ENCODE measurements around the gene DNAH14. TPM values are rescaled to one million over a fixed set of nuclear protein-coding genes. Genes with fewer than 3 reads are reported as not detected.

DNAH14 gene
- total and polyA plus RNA-seq, 5 donors: 3.4 to 10.1 (median 8.6) TPM

- no peak overlapping the region for H3K27ac ChIP-seq (ENCODE audit: low read length)
- intact Hi-C loops (cut with DNase I): no loop called here
- H3K27me3 ChIP-seq (ENCODE audit: control insufficient read depth, insufficient read depth): no peaks in the 10 kb centered on the region
- ATAC-seq (no peak), DNase-seq (no peak)
- peaks cover 6% of the 10 kb centered on the region for H3K4me1 ChIP-seq (ENCODE audit: control insufficient read depth, insufficient read depth, low read length)
- H3K4me3 ChIP-seq (ENCODE audit: low read length): peak overlapping the region; percentile 86
- 19% methylated on average over 7 of the region's 7 CpGs for WGBS
- H3K9me3 ChIP-seq (ENCODE audit: control insufficient read depth, low read length): no peaks in the 10 kb centered on the region
These were observed 499.5 kb downstream of the DNAH14 start for GRCh38 chr1:225428881-225429455.

GRCh38 chr1:225430301-225430700 lies 500.8 kb downstream of the DNAH14 start:
- Histone ChIP-seq H3K4me1 (ENCODE audit: control insufficient read depth, insufficient read depth, low read length) (peaks cover 6% of the 10 kb centered on the region), H3K4me3 (ENCODE audit: low read length) (no peak overlapping the region), H3K27me3 (ENCODE audit: control insufficient read depth, insufficient read depth) (no peaks in the 10 kb centered on the region), H3K9me3 (ENCODE audit: control insufficient read depth, low read length) (no peaks in the 10 kb centered on the region), H3K27ac (ENCODE audit: low read length) (no peak overlapping the region)
- 74% methylated on average over 7 of the region's 7 CpGs for WGBS
- intact Hi-C loops (cut with DNase I): no loop called here
- ATAC-seq (no peak), DNase-seq (no peak)

GRCh38 chr1:225431081-225431863 lies 501.8 kb downstream of the DNAH14 start:
- H3K9me3 ChIP-seq (ENCODE audit: control insufficient read depth, low read length): no peaks in the 10 kb centered on the region
- DNase-seq: peak in 1 of 3 donors; percentile 52
- peaks cover 2% of the 10 kb centered on the region for H3K4me1 ChIP-seq (ENCODE audit: control insufficient read depth, insufficient read depth, low read length)
- H3K4me3 ChIP-seq (ENCODE audit: low read length): no peak overlapping the region
- WGBS: 96% methylated on average over 36 of the region's 36 CpGs
- no peak for ATAC-seq
- H3K27ac ChIP-seq (ENCODE audit: low read length): no peak overlapping the region
- intact Hi-C loops (cut with DNase I): no loop called here
- no peaks in the 10 kb centered on the region for H3K27me3 ChIP-seq (ENCODE audit: control insufficient read depth, insufficient read depth)

GRCh38 chr1:225434046-225434445 lies 504.6 kb downstream of the DNAH14 start:
- WGBS: 88% methylated on average over 5 of the region's 5 CpGs
- Histone ChIP-seq H3K4me3 (ENCODE audit: low read length) (no peak overlapping the region), H3K27me3 (ENCODE audit: control insufficient read depth, insufficient read depth) (no peaks in the 10 kb centered on the region), H3K4me1 (ENCODE audit: control insufficient read depth, insufficient read depth, low read length) (no peaks in the 10 kb centered on the region), H3K9me3 (ENCODE audit: control insufficient read depth, low read length) (no peaks in the 10 kb centered on the region), H3K27ac (ENCODE audit: low read length) (no peak overlapping the region)
- ATAC-seq: no peak
- intact Hi-C loops (cut with DNase I): no loop called here
- DNase-seq: no peak

- no peaks in the 10 kb centered on the region for H3K27me3 ChIP-seq (ENCODE audit: control insufficient read depth, insufficient read depth)
- intact Hi-C loops (cut with DNase I): no loop called here
- no peak overlapping the region for H3K27ac ChIP-seq (ENCODE audit: low read length)
- no peak overlapping the region for H3K4me3 ChIP-seq (ENCODE audit: low read length)
- no peaks in the 10 kb centered on the region for H3K9me3 ChIP-seq (ENCODE audit: control insufficient read depth, low read length)
- no peak for ATAC-seq
- WGBS: 76% methylated on average over 6 of the region's 6 CpGs
- no peaks in the 10 kb centered on the region for H3K4me1 ChIP-seq (ENCODE audit: control insufficient read depth, insufficient read depth, low read length)
- no peak for DNase-seq
These were observed 505.6 kb downstream of the DNAH14 start for GRCh38 chr1:225435076-225435475.

- Histone ChIP-seq H3K4me3 (ENCODE audit: low read length) (no peak overlapping the region), H3K9me3 (ENCODE audit: control insufficient read depth, low read length) (no peaks in the 10 kb centered on the region), H3K27ac (ENCODE audit: low read length) (peak overlapping the region; percentile 59), H3K27me3 (ENCODE audit: control insufficient read depth, insufficient read depth) (no peaks in the 10 kb centered on the region), H3K4me1 (ENCODE audit: control insufficient read depth, insufficient read depth, low read length) (no peaks in the 10 kb centered on the region)
- intact Hi-C loops (cut with DNase I): no loop called here
- no peak for DNase-seq
- ATAC-seq: no peak
- 92% methylated on average over 1 of the region's 1 CpG for WGBS
These were observed 506.0 kb downstream of the DNAH14 start for GRCh38 chr1:225435487-225435886.

GRCh38 chr1:225435957-225436392 lies 506.5 kb downstream of the DNAH14 start:
- Histone ChIP-seq H3K27ac (ENCODE audit: low read length) (no peak overlapping the region), H3K9me3 (ENCODE audit: control insufficient read depth, low read length) (no peaks in the 10 kb centered on the region), H3K27me3 (ENCODE audit: control insufficient read depth, insufficient read depth) (no peaks in the 10 kb centered on the region), H3K4me3 (ENCODE audit: low read length) (no peak overlapping the region), H3K4me1 (ENCODE audit: control insufficient read depth, insufficient read depth, low read length) (no peaks in the 10 kb centered on the region)
- 62% methylated on average over 6 of the region's 6 CpGs for WGBS
- intact Hi-C loops (cut with DNase I): no loop called here
- ATAC-seq: peak; percentile 70 to 73
- DNase-seq: no peak

- H3K27ac ChIP-seq (ENCODE audit: low read length): no peak overlapping the region
- no peak for ATAC-seq
- 83% methylated on average over 5 of the region's 5 CpGs for WGBS
These were observed 508.4 kb downstream of the DNAH14 start for GRCh38 chr1:225437710-225438437.

GRCh38 chr1:225440380-225441221 lies 511.1 kb downstream of the DNAH14 start:
- Histone ChIP-seq H3K27me3 (ENCODE audit: control insufficient read depth, insufficient read depth) (no peaks in the 10 kb centered on the region), H3K4me3 (ENCODE audit: low read length) (no peak overlapping the region), H3K27ac (ENCODE audit: low read length) (no peak overlapping the region), H3K9me3 (ENCODE audit: control insufficient read depth, low read length) (no peaks in the 10 kb centered on the region), H3K4me1 (ENCODE audit: control insufficient read depth, insufficient read depth, low read length) (peaks cover 3% of the 10 kb centered on the region)
- ATAC-seq: no peak
- intact Hi-C loops (cut with DNase I): no loop called here
- DNase-seq: no peak
- 87% methylated on average over 4 of the region's 4 CpGs for WGBS

More at GRCh38 chr1:225437710-225438437, 508.4 kb downstream of the DNAH14 start:
- intact Hi-C loops (cut with DNase I): no loop called here
- Histone ChIP-seq H3K27me3 (ENCODE audit: control insufficient read depth, insufficient read depth) (no peaks in the 10 kb centered on the region), H3K4me1 (ENCODE audit: control insufficient read depth, insufficient read depth, low read length) (no peaks in the 10 kb centered on the region), H3K4me3 (ENCODE audit: low read length) (no peak overlapping the region), H3K9me3 (ENCODE audit: control insufficient read depth, low read length) (no peaks in the 10 kb centered on the region)
- peak in 1 of 3 donors; percentile 67 for DNase-seq

GRCh38 chr1:225441314-225442122 lies 512.0 kb downstream of the DNAH14 start:
- no peak overlapping the region for H3K4me3 ChIP-seq (ENCODE audit: low read length)
- H3K27me3 ChIP-seq (ENCODE audit: control insufficient read depth, insufficient read depth): no peaks in the 10 kb centered on the region
- ATAC-seq (no peak), DNase-seq (no peak)
- intact Hi-C loops (cut with DNase I): no loop called here
- no peak overlapping the region for H3K27ac ChIP-seq (ENCODE audit: low read length)
- WGBS: 77% methylated on average over 9 of the region's 9 CpGs
- H3K9me3 ChIP-seq (ENCODE audit: control insufficient read depth, low read length): no peaks in the 10 kb centered on the region
- peaks cover 4% of the 10 kb centered on the region for H3K4me1 ChIP-seq (ENCODE audit: control insufficient read depth, insufficient read depth, low read length)
